ENCODE results near the gene TMEM141.

DNA sequence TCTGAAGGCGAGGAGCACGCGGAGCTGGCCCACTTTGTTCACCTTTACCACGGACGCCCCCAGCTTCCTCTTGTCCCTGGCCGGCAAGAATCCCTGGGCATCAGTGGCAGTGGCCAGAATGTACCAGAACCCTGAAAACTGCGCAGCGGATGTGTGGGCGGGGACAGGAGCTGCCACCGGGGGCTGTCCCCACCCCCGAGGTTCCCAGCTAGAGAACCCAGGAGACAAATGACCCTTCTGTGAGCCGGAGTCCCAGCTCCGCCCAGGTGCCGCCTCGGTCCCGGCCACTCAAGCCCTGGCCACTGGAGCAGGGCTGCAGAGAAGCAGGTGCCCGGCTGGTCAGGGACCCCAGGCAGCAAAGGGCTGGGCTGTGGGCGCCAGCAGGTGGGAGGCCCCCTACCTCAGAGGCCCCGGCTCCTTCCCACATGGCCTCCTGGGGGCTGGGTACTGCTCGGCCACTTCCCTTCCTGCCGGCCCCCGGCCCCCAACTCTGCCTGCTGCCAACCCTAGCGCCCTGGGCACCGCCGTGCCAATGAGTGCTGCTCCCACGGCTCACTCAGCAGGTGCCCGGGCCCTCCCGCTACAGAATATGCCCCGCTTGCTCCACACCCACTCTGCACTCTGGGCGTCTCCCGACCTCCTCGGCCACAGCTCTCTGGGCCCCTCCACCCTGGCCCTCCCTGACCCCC lies 49.1 kb upstream of the TMEM141 start:
- TF ChIP-seq CTCF (IDR thresholded peaks at IDR 0.05) (no peak), POLR2AphosphoS5 (IDR thresholded peaks at IDR 0.05) (no peak), EP300 (IDR thresholded peaks at IDR 0.05) (no peak), POLR2A (IDR thresholded peaks at IDR 0.05) (no peak)

All from suprapubic skin (tissue), 4 donors.